GM23338 (cell line): ENCODE results near the gene PEAR1.

Experiments
- CTCF ChIP-seq, 2 experiments: fragments of 200-600 bp in 1 of 2; sonication (generic) in 1 of 2; conservative IDR thresholded peaks; 2 replicates each; pipeline versions ENCODE4 v1.5.1 to v1.6.1; 2016 to 2017; ENCODE audit warnings: antibody characterized with exemption in 2 of 2, low read depth in 2 of 2, mild to moderate bottlenecking in 2 of 2, moderate library complexity in 1 of 2
- ETS1 ChIP-seq: IDR thresholded peaks from 2 replicates; pipeline ENCODE4 v1.6.1; 2016; ENCODE audit warnings: antibody characterized with exemption
- EZH2 ChIP-seq: fragments of 200-600 bp; sonication (generic); IDR thresholded peaks from one replicate; pipeline ENCODE4 v1.8.0; 2017; ENCODE audit warnings: antibody characterized with exemption, mild to moderate bottlenecking, low read depth; ENCODE audit not compliant: unreplicated experiment
- EZH2phosphoT487 ChIP-seq: fragments of 200-600 bp; sonication (generic); IDR thresholded peaks from one replicate; pipeline ENCODE4 v1.8.1; 2018; ENCODE audit warnings: antibody characterized with exemption; ENCODE audit not compliant: unreplicated experiment
- POLR2AphosphoS5 ChIP-seq: IDR thresholded peaks from 2 replicates; pipeline ENCODE4 v1.6.1; 2016; ENCODE audit warnings: antibody characterized with exemption, low read depth
- REST ChIP-seq: IDR thresholded peaks from one replicate; pipeline ENCODE4 v1.6.1; 2018; ENCODE audit warnings: antibody characterized with exemption; ENCODE audit not compliant: unreplicated experiment
- ZNF114 ChIP-seq: fragments of 250-450 bp; sonication (Bioruptor Pico); IDR thresholded peaks from 2 replicates; pipeline ENCODE4 v1.5.0; 2020; ENCODE audit warnings: mild to moderate bottlenecking, moderate library complexity

- TF ChIP-seq EZH2phosphoT487 (no peak), CTCF (conservative IDR thresholded peaks at IDR 0.05; ENCODE audit: low read depth in 2 of 2) (no peak), POLR2AphosphoS5 (no peak), ETS1 (no peak), EZH2 (no peak), REST (no peak), ZNF114 (CRISPR knock-in tag) (no peak)
These were observed 60.1 kb downstream of the PEAR1 start for GRCh38 chr1:156953571-156953970.
